ENCODE results near the gene PWWP2B.
"Not testable (repeated sequence)": the region's sequence is repeated elsewhere in the genome, so short reads cannot be mapped to it uniquely, and the experiment has no call there.

The PWWP2B gene

DNA sequence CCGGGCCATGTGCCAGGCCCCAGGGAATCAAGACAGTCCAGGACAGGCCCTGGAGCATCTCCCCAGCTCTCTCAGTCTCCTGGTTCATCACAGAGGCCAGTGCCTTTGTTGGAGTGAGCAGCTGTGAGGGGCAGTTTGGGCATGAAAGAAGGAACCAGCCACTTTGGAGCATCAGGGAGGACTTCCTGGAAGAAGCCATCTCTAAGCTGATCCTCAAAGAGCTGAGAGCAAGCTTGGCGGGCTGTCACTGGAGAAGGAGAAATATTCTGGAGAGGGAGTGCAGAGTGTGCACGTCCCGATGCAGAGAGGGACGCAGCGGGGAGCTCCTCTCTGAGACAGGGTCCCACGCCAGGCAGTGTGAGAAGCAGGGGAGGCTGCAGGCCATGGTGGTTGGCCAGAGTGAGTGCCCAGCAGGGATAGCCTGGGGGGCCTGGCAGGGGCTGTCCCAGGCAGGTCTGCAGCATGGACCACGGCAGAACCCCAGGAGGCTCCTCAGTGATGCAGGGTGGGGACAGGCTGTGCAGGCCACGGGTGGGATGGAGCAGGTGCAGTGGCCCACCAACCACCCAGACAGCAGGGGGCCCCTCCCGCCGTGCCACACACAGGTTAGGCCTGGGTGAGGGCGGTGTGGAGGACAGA, 34.7 kb downstream of the PWWP2B start:
- peaks cover 0 to 14% (median 1%) of the 10 kb centered on the region in 4 experiments for H3K36me3 ChIP-seq (ENCODE audit: control insufficient read depth in 4 of 4, insufficient read depth in 4 of 4, low read length in 3 of 4)
- POLR2A ChIA-PET, result no interaction called here
- H3K27me3 ChIP-seq (replicated peaks in 2 of 5; ENCODE audit: control insufficient read depth in 4 of 5, insufficient read depth in 5 of 5, low read length in 4 of 5), result no peaks in the 10 kb centered on the region
- peaks cover 2 to 24% (median 22%) of the 10 kb centered on the region in 4 experiments for H3K4me1 ChIP-seq (ENCODE audit: control extremely low read depth in 1 of 4, control insufficient read depth in 4 of 4, insufficient read depth in 4 of 4, low read length in 3 of 4)
- H3K27ac ChIP-seq (ENCODE audit: insufficient read depth in 1 of 2, low read depth in 1 of 2, low read length in 2 of 2, poor library complexity in 1 of 2, severe bottlenecking in 2 of 2), result no peak overlapping the region
- H3K4me3 ChIP-seq (ENCODE audit: control insufficient read depth in 1 of 7, extremely low read depth in 1 of 7, insufficient read depth in 4 of 7, low read depth in 2 of 7, low read length in 6 of 7), result no peak overlapping the region
- no peaks in the 10 kb centered on the region for H3K9me3 ChIP-seq (ENCODE audit: control extremely low read depth in 1 of 5, control insufficient read depth in 4 of 5, insufficient read depth in 2 of 5, low read depth in 1 of 5, low read length in 4 of 5)
- whole genome bisulfite sequencing (ENCODE audit: insufficient coverage), result 96% methylated on average over 11 of the region's 12 CpGs
- CTCF ChIA-PET, result interaction anchor here (0.7 to 5.4 kb wide), 4 partner anchors 9 to 86 kb away, joined by 3 to 37 read pairs (median 22); no protein-coding TSS in a partner anchor
- DNase-seq, result no peak

DNA sequence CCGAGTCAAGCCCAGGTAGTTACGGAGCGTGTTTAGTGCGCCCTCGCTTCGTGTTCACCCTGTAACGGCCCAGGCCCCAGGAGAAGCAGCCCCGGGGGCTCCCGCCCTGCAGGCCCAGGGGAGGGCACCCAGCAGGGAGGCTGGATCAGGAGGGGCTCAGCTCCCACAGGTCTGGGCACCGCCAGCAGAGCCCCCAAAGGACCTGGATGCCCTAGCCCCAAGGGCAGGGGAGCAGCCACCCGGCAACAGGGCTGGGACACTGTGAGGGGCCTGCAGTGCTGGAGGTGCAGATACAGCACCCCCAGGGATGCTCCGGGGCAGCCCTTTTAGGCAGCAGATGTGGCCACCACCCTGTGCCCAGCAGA, 35.2 kb downstream of the PWWP2B start:
- 93% methylated on average over 12 of the region's 12 CpGs for WGBS (ENCODE audit: insufficient coverage)
- ChIA-PET POLR2A (no interaction called here), CTCF (interaction anchor here (0.7 to 5.4 kb wide), 4 partner anchors 10 to 86 kb away, joined by 3 to 37 read pairs (median 16); no protein-coding TSS in a partner anchor)
- Histone ChIP-seq H3K4me3 (ENCODE audit: control insufficient read depth in 1 of 7, extremely low read depth in 1 of 7, insufficient read depth in 4 of 7, low read depth in 2 of 7, low read length in 6 of 7) (no peak overlapping the region), H3K36me3 (ENCODE audit: control insufficient read depth in 4 of 4, insufficient read depth in 4 of 4, low read length in 3 of 4) (peaks cover 0 to 12% (median 0%) of the 10 kb centered on the region in 4 experiments), H3K9me3 (ENCODE audit: control extremely low read depth in 1 of 5, control insufficient read depth in 4 of 5, insufficient read depth in 2 of 5, low read depth in 1 of 5, low read length in 4 of 5) (no peaks in the 10 kb centered on the region), H3K27ac (ENCODE audit: insufficient read depth in 1 of 2, low read depth in 1 of 2, low read length in 2 of 2, poor library complexity in 1 of 2, severe bottlenecking in 2 of 2) (no peak overlapping the region), H3K27me3 (replicated peaks in 2 of 5; ENCODE audit: control insufficient read depth in 4 of 5, insufficient read depth in 5 of 5, low read length in 4 of 5) (no peaks in the 10 kb centered on the region), H3K4me1 (ENCODE audit: control extremely low read depth in 1 of 4, control insufficient read depth in 4 of 4, insufficient read depth in 4 of 4, low read length in 3 of 4) (peaks cover 2 to 26% (median 25%) of the 10 kb centered on the region in 4 experiments)
- DNase-seq, result no peak

DNA sequence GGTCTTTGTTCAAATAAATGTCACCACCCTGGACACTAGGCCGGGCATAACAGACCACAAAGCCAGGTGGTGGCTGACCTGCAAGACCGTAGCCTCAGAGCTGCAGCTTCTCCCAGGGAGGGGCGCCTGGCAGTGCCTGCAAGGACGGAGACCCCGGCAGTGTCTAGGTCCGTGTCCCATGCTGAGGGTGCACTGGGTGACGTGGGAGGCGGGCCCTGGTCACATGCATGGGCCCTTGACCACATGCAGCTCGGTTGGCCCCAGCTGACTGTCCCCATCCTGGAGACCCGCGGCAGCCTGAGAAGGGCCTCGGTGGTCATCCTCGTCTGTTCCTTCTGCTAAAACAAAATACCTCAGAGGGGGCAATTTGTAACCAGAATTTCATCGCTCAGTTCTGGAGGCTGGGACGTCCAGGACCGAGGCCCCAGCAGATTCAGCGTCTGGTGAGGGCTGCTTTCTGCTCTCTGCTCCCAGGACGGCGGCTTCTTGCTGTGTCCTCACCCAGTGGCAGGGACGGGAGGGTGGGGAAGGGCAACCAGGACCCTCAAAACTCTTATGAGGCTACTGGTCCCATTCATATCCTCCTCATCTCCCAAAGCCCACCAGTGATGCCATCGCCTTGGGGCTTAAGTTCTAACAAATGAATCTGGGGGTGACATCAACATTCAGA, 36.8 kb downstream of the PWWP2B start:
- CTCF ChIA-PET, result interaction anchor here (0.7 to 5.4 kb wide), 8 partner anchors 9 to 88 kb away, joined by 3 to 37 read pairs (median 4); no protein-coding TSS in a partner anchor
- peaks cover 2 to 43% (median 31%) of the 10 kb centered on the region in 4 experiments for H3K4me1 ChIP-seq (ENCODE audit: control extremely low read depth in 1 of 4, control insufficient read depth in 4 of 4, insufficient read depth in 4 of 4, low read length in 3 of 4)
- no peaks in the 10 kb centered on the region for H3K9me3 ChIP-seq (ENCODE audit: control extremely low read depth in 1 of 5, control insufficient read depth in 4 of 5, insufficient read depth in 2 of 5, low read depth in 1 of 5, low read length in 4 of 5)
- POLR2A ChIA-PET, result no interaction called here
- H3K36me3 ChIP-seq (ENCODE audit: control insufficient read depth in 4 of 4, insufficient read depth in 4 of 4, low read length in 3 of 4), result no peaks in the 10 kb centered on the region
- no peaks in the 10 kb centered on the region for H3K27me3 ChIP-seq (replicated peaks in 2 of 5; ENCODE audit: control insufficient read depth in 4 of 5, insufficient read depth in 5 of 5, low read length in 4 of 5)
- over 99% methylated on average over 17 of the region's 21 CpGs for WGBS (ENCODE audit: insufficient coverage)
- DNase-seq, result no peak
- H3K4me3 ChIP-seq (ENCODE audit: control insufficient read depth in 1 of 7, extremely low read depth in 1 of 7, insufficient read depth in 4 of 7, low read depth in 2 of 7, low read length in 6 of 7), result peak overlapping the region in 1 of 7 experiments; percentile 33
- peak overlapping the region in 1 of 2 experiments; percentile 16 for H3K27ac ChIP-seq (ENCODE audit: insufficient read depth in 1 of 2, low read depth in 1 of 2, low read length in 2 of 2, poor library complexity in 1 of 2, severe bottlenecking in 2 of 2)

DNA sequence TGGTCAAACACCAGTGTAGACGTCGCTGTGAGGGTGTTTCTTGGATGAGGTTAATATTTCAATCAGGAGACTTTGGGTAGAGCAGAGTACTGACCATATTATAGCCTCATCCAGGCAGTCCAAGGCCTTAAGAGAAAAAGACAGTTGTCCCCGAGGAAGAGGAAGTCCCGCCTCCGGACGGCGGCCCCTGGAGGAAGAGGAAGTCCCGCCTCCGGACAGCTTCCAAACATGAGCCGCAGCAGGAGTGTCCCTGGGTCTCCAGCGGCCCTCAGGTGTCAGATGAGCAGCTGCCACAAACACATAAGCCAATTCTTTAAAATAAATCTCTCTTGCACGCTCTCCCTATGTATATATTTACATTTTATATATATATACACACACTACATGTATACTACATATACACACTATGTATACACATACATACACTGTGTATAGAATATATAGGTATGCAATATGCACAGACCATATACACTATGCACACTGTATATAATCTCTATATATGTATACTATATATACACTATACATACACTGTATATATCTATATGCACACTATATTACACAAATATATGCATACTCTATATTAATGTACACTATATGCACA, 37.5 kb downstream of the PWWP2B start:
- H3K9me3 ChIP-seq (ENCODE audit: control extremely low read depth in 1 of 5, control insufficient read depth in 4 of 5, insufficient read depth in 2 of 5, low read depth in 1 of 5, low read length in 4 of 5), result no peaks in the 10 kb centered on the region
- POLR2A ChIA-PET, result no interaction called here
- H3K27me3 ChIP-seq (replicated peaks in 2 of 5; ENCODE audit: control insufficient read depth in 4 of 5, insufficient read depth in 5 of 5, low read length in 4 of 5), result no peaks in the 10 kb centered on the region
- peak overlapping the region in 1 of 2 experiments; percentile 16 for H3K27ac ChIP-seq (ENCODE audit: insufficient read depth in 1 of 2, low read depth in 1 of 2, low read length in 2 of 2, poor library complexity in 1 of 2, severe bottlenecking in 2 of 2)
- peak; percentile 66 to 85 (median 80) for DNase-seq
- H3K36me3 ChIP-seq (ENCODE audit: control insufficient read depth in 4 of 4, insufficient read depth in 4 of 4, low read length in 3 of 4), result no peaks in the 10 kb centered on the region
- CTCF ChIA-PET, result interaction anchor here (1.6 to 5.4 kb wide), 5 partner anchors 8 to 31 kb away, joined by 4 to 37 read pairs (median 5); no protein-coding TSS in a partner anchor
- WGBS (ENCODE audit: insufficient coverage), result 4% methylated on average over 5 of the region's 12 CpGs
- H3K4me3 ChIP-seq (ENCODE audit: control insufficient read depth in 1 of 7, extremely low read depth in 1 of 7, insufficient read depth in 4 of 7, low read depth in 2 of 7, low read length in 6 of 7), result peak overlapping the region in 3 of 7 experiments; percentile 10 to 48 (median 39)
- H3K4me1 ChIP-seq (ENCODE audit: control extremely low read depth in 1 of 4, control insufficient read depth in 4 of 4, insufficient read depth in 4 of 4, low read length in 3 of 4), result peaks cover 2 to 43% (median 24%) of the 10 kb centered on the region in 4 experiments

DNA sequence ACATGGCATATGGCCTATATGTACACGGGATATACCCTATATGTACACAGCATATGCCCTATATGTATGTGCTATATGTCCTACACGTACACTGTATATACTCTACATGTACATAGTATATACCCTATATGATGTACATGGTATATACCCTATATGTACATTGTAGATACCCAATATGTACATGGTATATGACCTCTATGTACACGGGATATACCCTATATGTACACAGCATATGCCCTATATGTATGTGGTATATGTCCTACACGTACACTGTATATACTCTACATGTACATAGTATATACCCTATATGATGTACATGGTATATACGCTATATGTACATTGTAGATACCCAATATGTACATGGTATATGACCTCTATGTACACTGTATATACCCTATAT, 38.3 kb downstream of the PWWP2B start:
- CTCF ChIA-PET, result not testable (repeated sequence)

DNA sequence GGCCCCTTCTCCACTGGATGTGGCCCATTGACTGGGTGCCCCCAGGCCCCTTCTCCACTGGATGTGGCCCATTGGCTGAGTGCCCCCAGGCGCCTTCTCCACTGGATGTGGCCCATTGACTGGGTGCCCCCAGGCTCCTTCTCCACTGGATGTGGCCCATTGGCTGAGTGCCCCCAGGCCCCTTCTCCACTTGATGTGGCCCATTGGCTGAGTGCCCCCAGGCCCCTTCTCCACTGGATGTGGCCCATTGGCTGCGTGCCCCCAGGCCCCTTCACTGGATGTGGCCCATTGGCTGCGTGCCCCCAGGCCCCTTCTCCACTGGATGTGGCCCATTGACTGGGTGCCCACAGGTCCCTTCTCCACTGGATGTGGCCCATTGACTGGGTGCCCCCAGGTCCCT, 39.1 kb downstream of the PWWP2B start:
- H3K36me3 ChIP-seq (ENCODE audit: control insufficient read depth in 4 of 4, insufficient read depth in 4 of 4, low read length in 3 of 4); H3K4me3 ChIP-seq (ENCODE audit: control insufficient read depth in 1 of 7, extremely low read depth in 1 of 7, insufficient read depth in 4 of 7, low read depth in 2 of 7, low read length in 6 of 7); POLR2A ChIA-PET; H3K27me3 ChIP-seq (replicated peaks in 2 of 5; ENCODE audit: control insufficient read depth in 4 of 5, insufficient read depth in 5 of 5, low read length in 4 of 5); H3K27ac ChIP-seq (ENCODE audit: insufficient read depth in 1 of 2, low read depth in 1 of 2, low read length in 2 of 2, poor library complexity in 1 of 2, severe bottlenecking in 2 of 2); H3K9me3 ChIP-seq (ENCODE audit: control extremely low read depth in 1 of 5, control insufficient read depth in 4 of 5, insufficient read depth in 2 of 5, low read depth in 1 of 5, low read length in 4 of 5); DNase-seq: not testable (repeated sequence)
- CTCF ChIA-PET, result interaction anchor here (1.1 kb wide), 1 partner anchor 44 kb away, joined by 3 read pairs; no protein-coding TSS in a partner anchor
- peaks cover 2 to 32% (median 20%) of the 10 kb centered on the region in 4 experiments for H3K4me1 ChIP-seq (ENCODE audit: control extremely low read depth in 1 of 4, control insufficient read depth in 4 of 4, insufficient read depth in 4 of 4, low read length in 3 of 4)
- 94% methylated on average over 2 of the region's 3 CpGs for WGBS (ENCODE audit: insufficient coverage)

More for the DNA sequence above, 38.3 kb downstream of the PWWP2B start:
- no CpG with 5 or more reads among the region's 5 CpGs for WGBS (ENCODE audit: insufficient coverage)
- H3K4me3 ChIP-seq (ENCODE audit: control insufficient read depth in 1 of 7, extremely low read depth in 1 of 7, insufficient read depth in 4 of 7, low read depth in 2 of 7, low read length in 6 of 7); DNase-seq; H3K27me3 ChIP-seq (replicated peaks in 2 of 5; ENCODE audit: control insufficient read depth in 4 of 5, insufficient read depth in 5 of 5, low read length in 4 of 5); POLR2A ChIA-PET; H3K27ac ChIP-seq (ENCODE audit: insufficient read depth in 1 of 2, low read depth in 1 of 2, low read length in 2 of 2, poor library complexity in 1 of 2, severe bottlenecking in 2 of 2); H3K9me3 ChIP-seq (ENCODE audit: control extremely low read depth in 1 of 5, control insufficient read depth in 4 of 5, insufficient read depth in 2 of 5, low read depth in 1 of 5, low read length in 4 of 5); H3K36me3 ChIP-seq (ENCODE audit: control insufficient read depth in 4 of 4, insufficient read depth in 4 of 4, low read length in 3 of 4): not testable (repeated sequence)
- peaks cover 2 to 35% (median 16%) of the 10 kb centered on the region in 4 experiments for H3K4me1 ChIP-seq (ENCODE audit: control extremely low read depth in 1 of 4, control insufficient read depth in 4 of 4, insufficient read depth in 4 of 4, low read length in 3 of 4)

All from common myeloid progenitor, CD34-positive (primary cell).